ENCODE data around the gene TOR1A.

Gene TOR1A

GRCh38 chr9:129774791-129775447 lies 49.0 kb downstream of the TOR1A start:
- Histone ChIP-seq H3K27me3 (ENCODE audit: insufficient read depth, insufficient read length) (no peaks in the 10 kb centered on the region), H3K36me3 (ENCODE audit: insufficient read depth, insufficient read length, low read length) (no peaks in the 10 kb centered on the region), H3K4me1 (ENCODE audit: insufficient read depth, insufficient read length) (peaks cover 10% of the 10 kb centered on the region), H3K4me3 (ENCODE audit: insufficient read length, low read depth) (no peak overlapping the region), H3K9ac (ENCODE audit: insufficient read length, low read depth) (no peak overlapping the region), H3K9me3 (ENCODE audit: insufficient read depth, low read length) (no peaks in the 10 kb centered on the region)
- TF ChIP-seq SUZ12 (IDR thresholded peaks at IDR 0.05; ENCODE audit: extremely low read depth, insufficient read depth, insufficient read length): no peak
- no peak for TF ChIP-seq ZNF274 (IDR thresholded peaks at IDR 0.05; ENCODE audit: low read depth, low read length)
- TF ChIP-seq YY1 (IDR thresholded peaks at IDR 0.05; ENCODE audit: insufficient read depth, insufficient read length): no peak
- DNase-seq (ENCODE audit: low read depth, low spot score): no peak

GRCh38 chr9:129773262-129774048 lies 50.5 kb downstream of the TOR1A start:
- Histone ChIP-seq H3K9me3 (ENCODE audit: insufficient read depth, low read length) (no peaks in the 10 kb centered on the region), H3K4me1 (ENCODE audit: insufficient read depth, insufficient read length) (peaks cover 10% of the 10 kb centered on the region), H3K4me3 (ENCODE audit: insufficient read length, low read depth) (no peak overlapping the region), H3K36me3 (ENCODE audit: insufficient read depth, insufficient read length, low read length) (no peaks in the 10 kb centered on the region), H3K9ac (ENCODE audit: insufficient read length, low read depth) (no peak overlapping the region), H3K27me3 (ENCODE audit: insufficient read depth, insufficient read length) (no peaks in the 10 kb centered on the region)
- TF ChIP-seq YY1 (IDR thresholded peaks at IDR 0.05; ENCODE audit: insufficient read depth, insufficient read length) (no peak), ZNF274 (IDR thresholded peaks at IDR 0.05; ENCODE audit: low read depth, low read length) (no peak), SUZ12 (IDR thresholded peaks at IDR 0.05; ENCODE audit: extremely low read depth, insufficient read depth, insufficient read length) (no peak)
- no peak for DNase-seq (ENCODE audit: low read depth, low spot score)

- H3K4me3 ChIP-seq (ENCODE audit: insufficient read length, low read depth): no peak overlapping the region
- H3K9ac ChIP-seq (ENCODE audit: insufficient read length, low read depth): no peak overlapping the region
- TF ChIP-seq ZNF274 (IDR thresholded peaks at IDR 0.05; ENCODE audit: low read depth, low read length): no peak
- no peak for TF ChIP-seq SUZ12 (IDR thresholded peaks at IDR 0.05; ENCODE audit: extremely low read depth, insufficient read depth, insufficient read length)
- no peak for TF ChIP-seq YY1 (IDR thresholded peaks at IDR 0.05; ENCODE audit: insufficient read depth, insufficient read length)
- H3K4me1 ChIP-seq (ENCODE audit: insufficient read depth, insufficient read length): peaks cover 4% of the 10 kb centered on the region
- no peaks in the 10 kb centered on the region for H3K27me3 ChIP-seq (ENCODE audit: insufficient read depth, insufficient read length)
- DNase-seq (ENCODE audit: low read depth, low spot score): no peak
- H3K9me3 ChIP-seq (ENCODE audit: insufficient read depth, low read length): no peaks in the 10 kb centered on the region
- no peaks in the 10 kb centered on the region for H3K36me3 ChIP-seq (ENCODE audit: insufficient read depth, insufficient read length, low read length)
Measured at GRCh38 chr9:129770741-129771140, 53.2 kb downstream of the TOR1A start.

GRCh38 chr9:129769669-129770068 lies 54.3 kb downstream of the TOR1A start:
- no peak for DNase-seq (ENCODE audit: low read depth, low spot score)
- peaks cover 1% of the 10 kb centered on the region for H3K4me1 ChIP-seq (ENCODE audit: insufficient read depth, insufficient read length)
- H3K27me3 ChIP-seq (ENCODE audit: insufficient read depth, insufficient read length): no peaks in the 10 kb centered on the region
- no peak overlapping the region for H3K9ac ChIP-seq (ENCODE audit: insufficient read length, low read depth)
- H3K4me3 ChIP-seq (ENCODE audit: insufficient read length, low read depth): no peak overlapping the region
- no peak for TF ChIP-seq SUZ12 (IDR thresholded peaks at IDR 0.05; ENCODE audit: extremely low read depth, insufficient read depth, insufficient read length)
- no peak for TF ChIP-seq ZNF274 (IDR thresholded peaks at IDR 0.05; ENCODE audit: low read depth, low read length)
- TF ChIP-seq YY1 (IDR thresholded peaks at IDR 0.05; ENCODE audit: insufficient read depth, insufficient read length): no peak
- H3K9me3 ChIP-seq (ENCODE audit: insufficient read depth, low read length): no peaks in the 10 kb centered on the region
- no peaks in the 10 kb centered on the region for H3K36me3 ChIP-seq (ENCODE audit: insufficient read depth, insufficient read length, low read length)

- no peaks in the 10 kb centered on the region for H3K36me3 ChIP-seq (ENCODE audit: insufficient read depth, insufficient read length, low read length)
- no peaks in the 10 kb centered on the region for H3K27me3 ChIP-seq (ENCODE audit: insufficient read depth, insufficient read length)
- no peak overlapping the region for H3K4me3 ChIP-seq (ENCODE audit: insufficient read length, low read depth)
- TF ChIP-seq ZNF274 (IDR thresholded peaks at IDR 0.05; ENCODE audit: low read depth, low read length): no peak
- no peak for DNase-seq (ENCODE audit: low read depth, low spot score)
- no peaks in the 10 kb centered on the region for H3K9me3 ChIP-seq (ENCODE audit: insufficient read depth, low read length)
- H3K9ac ChIP-seq (ENCODE audit: insufficient read length, low read depth): no peak overlapping the region
- peaks cover 2% of the 10 kb centered on the region for H3K4me1 ChIP-seq (ENCODE audit: insufficient read depth, insufficient read length)
Measured at GRCh38 chr9:129768486-129768885, 55.5 kb downstream of the TOR1A start.

GRCh38 chr9:129765764-129766317 lies 58.1 kb downstream of the TOR1A start:
- Histone ChIP-seq H3K9me3 (ENCODE audit: insufficient read depth, low read length) (no peaks in the 10 kb centered on the region), H3K9ac (ENCODE audit: insufficient read length, low read depth) (no peak overlapping the region), H3K4me3 (ENCODE audit: insufficient read length, low read depth) (no peak overlapping the region), H3K27me3 (ENCODE audit: insufficient read depth, insufficient read length) (no peaks in the 10 kb centered on the region), H3K4me1 (ENCODE audit: insufficient read depth, insufficient read length) (peaks cover 13% of the 10 kb centered on the region), H3K36me3 (ENCODE audit: insufficient read depth, insufficient read length, low read length) (no peaks in the 10 kb centered on the region)
- TF ChIP-seq ZNF274 (IDR thresholded peaks at IDR 0.05; ENCODE audit: low read depth, low read length) (no peak), SUZ12 (IDR thresholded peaks at IDR 0.05; ENCODE audit: extremely low read depth, insufficient read depth, insufficient read length) (no peak), YY1 (IDR thresholded peaks at IDR 0.05; ENCODE audit: insufficient read depth, insufficient read length) (no peak)
- no peak for DNase-seq (ENCODE audit: low read depth, low spot score)

All from NT2/D1 (cell line).